Liver (tissue), 3 donors: ENCODE data around the gene ABCA4.

Experiments
- JUND ChIP-seq, 2 donors: IDR thresholded peaks; 2 replicates each; pipeline ENCODE4 v1.6.1; 2016; ENCODE audit warnings: antibody characterized with exemption in 2 of 2
- YY1 ChIP-seq: IDR thresholded peaks from 2 replicates; pipeline ENCODE4 v1.6.1; 2016; ENCODE audit warnings: antibody characterized with exemption, mild to moderate bottlenecking
- TF ChIP-seq, protein P1 (sequence below): fragments of 150-350 bp; IDR thresholded peaks from 2 replicates; pipeline ENCODE4 v1.5.1; 2017; ENCODE audit warnings: improper control_type of control experiment, low read depth, low read length; ENCODE audit not compliant: missing input control
- TF ChIP-seq, protein P2 (sequence below): IDR thresholded peaks from 2 replicates; pipeline ENCODE4 v1.6.1; 2016; ENCODE audit warnings: antibody characterized with exemption
- donor health status: healthy.
- donor health status: healthy.

DNA sequence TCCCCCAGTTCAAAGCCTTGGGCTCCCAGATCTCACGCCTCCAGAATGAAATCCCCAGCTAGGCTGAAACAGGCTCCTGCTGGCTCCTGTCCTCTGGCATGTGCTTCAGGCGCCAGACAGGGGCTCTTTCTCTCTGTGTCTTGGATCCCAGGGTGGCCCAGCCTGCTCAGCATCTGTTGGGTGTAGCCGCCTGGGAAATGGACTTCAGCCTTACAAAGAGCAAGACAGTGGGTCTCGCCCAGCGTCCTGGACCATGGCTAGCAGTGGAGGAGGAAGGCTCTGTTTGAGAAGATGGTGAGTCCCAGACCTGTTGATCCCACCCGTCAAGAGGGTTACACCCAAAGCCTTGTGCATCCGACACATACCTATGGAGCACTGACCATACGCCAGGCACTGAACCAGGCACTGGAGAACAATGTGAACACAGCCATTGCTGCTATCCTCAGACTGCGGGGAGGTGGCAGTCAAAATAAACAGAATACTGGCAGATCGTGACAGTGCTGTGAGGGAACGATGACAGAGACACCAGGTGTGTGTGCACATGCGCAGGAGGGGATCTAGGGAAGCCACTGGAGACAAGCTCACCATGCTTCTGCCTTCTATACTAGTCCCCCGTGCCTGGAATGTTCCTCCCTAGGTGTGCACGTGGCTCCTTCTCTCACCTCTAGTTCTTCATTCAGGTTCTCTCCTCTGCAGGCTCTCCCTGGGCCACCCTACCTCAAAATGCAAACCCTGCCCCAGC lies 118.7 kb downstream of the ABCA4 start:
- TF ChIP-seq, protein P1, sequence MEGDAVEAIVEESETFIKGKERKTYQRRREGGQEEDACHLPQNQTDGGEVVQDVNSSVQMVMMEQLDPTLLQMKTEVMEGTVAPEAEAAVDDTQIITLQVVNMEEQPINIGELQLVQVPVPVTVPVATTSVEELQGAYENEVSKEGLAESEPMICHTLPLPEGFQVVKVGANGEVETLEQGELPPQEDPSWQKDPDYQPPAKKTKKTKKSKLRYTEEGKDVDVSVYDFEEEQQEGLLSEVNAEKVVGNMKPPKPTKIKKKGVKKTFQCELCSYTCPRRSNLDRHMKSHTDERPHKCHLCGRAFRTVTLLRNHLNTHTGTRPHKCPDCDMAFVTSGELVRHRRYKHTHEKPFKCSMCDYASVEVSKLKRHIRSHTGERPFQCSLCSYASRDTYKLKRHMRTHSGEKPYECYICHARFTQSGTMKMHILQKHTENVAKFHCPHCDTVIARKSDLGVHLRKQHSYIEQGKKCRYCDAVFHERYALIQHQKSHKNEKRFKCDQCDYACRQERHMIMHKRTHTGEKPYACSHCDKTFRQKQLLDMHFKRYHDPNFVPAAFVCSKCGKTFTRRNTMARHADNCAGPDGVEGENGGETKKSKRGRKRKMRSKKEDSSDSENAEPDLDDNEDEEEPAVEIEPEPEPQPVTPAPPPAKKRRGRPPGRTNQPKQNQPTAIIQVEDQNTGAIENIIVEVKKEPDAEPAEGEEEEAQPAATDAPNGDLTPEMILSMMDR, result no peak
- TF ChIP-seq JUND (IDR thresholded peaks at IDR 0.05) (no peak), YY1 (no peak)
- TF ChIP-seq, protein P2, sequence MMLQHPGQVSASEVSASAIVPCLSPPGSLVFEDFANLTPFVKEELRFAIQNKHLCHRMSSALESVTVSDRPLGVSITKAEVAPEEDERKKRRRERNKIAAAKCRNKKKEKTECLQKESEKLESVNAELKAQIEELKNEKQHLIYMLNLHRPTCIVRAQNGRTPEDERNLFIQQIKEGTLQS, result no peak
